GM21390 (cell line): ENCODE results near the gene KDM4C.
"Not testable (repeated sequence)": the region's sequence is repeated elsewhere in the genome, so short reads cannot be mapped to it uniquely, and the experiment has no call there.

Experiments used
- ATAC-seq: cut with Tn5 transposase; IDR thresholded peaks from one replicate; pipeline ENCODE4 v1.9.1; 2021; ENCODE audit not compliant: unreplicated experiment

Gene KDM4C

DNA sequence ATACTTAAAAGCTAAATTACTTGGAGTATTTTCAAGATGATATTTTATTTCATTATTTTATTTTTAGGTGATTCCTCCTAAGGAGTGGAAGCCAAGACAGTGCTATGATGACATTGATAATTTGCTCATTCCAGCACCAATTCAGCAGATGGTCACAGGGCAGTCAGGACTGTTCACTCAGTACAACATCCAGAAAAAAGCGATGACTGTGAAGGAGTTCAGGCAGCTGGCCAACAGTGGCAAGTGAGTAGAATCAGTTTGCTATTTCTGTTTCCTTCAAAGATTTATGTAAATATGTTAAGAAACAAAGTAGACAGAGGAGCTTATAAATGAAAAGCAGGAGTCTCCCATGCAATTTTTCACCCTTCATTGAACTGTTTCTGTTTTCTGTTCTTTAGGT, 47.8 kb downstream of the KDM4C start:
- no peak for ATAC-seq

DNA sequence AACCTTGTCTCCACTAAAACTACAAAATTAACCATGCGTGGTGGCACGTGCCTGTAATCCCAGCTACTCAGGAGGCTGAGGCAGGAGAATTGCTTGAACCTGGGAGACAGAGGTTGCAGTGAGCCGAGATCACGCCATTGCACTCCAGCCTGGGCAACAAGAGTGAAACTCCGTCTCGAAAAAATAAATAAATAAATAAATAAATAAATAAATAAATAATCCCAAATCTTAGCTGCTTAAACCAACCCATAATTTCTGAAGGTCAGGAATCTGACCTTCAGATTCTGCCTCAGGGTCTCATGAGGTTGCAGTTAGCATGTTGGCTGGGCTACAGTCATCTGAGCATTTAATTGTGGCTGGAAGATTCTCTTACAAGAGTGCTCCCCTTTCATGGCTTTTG, 48.5 kb downstream of the KDM4C start:
- ATAC-seq = not testable (repeated sequence)

DNA sequence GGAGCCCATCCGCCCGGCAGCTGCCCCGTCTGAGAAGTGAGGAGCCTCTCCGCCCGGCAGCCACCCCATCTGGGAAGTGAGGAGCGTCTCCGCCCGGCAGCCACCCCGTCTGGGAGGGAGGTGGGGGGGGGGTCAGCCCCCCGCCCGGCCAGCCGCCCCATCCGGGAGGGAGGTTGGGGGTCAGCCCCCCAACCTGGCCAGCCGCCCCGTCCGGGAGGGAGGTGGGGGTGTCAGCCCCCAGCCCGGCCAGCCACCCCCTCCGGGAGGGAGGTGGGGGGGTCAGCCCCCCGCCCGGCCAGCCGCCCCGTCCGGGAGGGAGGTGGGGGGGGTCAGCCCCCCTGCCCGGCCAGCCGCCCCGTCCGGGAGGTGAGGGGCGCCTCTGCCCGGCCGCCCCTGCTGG, 49.9 kb downstream of the KDM4C start:
- not testable (repeated sequence) for ATAC-seq

DNA sequence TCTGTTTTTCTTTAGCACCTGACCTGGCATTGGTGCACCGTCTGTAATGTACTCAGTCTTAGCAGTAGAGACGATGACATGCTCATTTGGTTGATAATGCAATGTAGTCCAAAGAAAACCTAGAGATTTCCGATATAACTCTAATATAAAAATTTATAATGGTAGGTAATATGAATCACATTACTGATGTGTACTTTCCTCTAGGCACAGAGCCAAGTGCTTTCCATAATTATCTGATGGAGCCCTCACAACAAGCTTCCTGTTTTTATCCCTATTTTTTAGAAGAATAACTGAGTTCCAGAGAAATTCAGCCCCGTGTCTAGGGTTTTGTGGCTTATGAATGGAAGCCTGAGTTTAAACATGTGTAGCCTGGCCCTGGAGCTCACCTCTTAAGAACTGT, 53.7 kb downstream of the KDM4C start:
- ATAC-seq = no peak

DNA sequence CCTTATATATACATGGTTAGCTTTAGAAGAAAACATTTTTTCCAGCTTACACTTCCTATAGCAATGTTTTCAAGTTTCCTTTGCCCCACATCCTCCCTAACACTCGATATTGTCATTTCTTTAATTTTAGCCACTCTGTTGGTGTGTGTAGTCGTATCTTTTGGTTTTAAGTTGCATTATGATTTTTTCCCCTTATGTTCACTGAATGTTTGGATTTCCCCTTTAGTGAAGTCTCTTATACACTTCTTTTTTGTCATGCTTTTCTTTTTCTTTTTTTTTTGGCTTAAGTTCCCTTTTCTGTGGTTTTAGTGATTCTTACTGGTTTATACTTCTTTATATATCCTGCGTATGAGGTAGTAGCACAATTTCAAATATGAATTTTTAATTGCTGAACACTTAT, 58.8 kb downstream of the KDM4C start:
- no peak for ATAC-seq

DNA sequence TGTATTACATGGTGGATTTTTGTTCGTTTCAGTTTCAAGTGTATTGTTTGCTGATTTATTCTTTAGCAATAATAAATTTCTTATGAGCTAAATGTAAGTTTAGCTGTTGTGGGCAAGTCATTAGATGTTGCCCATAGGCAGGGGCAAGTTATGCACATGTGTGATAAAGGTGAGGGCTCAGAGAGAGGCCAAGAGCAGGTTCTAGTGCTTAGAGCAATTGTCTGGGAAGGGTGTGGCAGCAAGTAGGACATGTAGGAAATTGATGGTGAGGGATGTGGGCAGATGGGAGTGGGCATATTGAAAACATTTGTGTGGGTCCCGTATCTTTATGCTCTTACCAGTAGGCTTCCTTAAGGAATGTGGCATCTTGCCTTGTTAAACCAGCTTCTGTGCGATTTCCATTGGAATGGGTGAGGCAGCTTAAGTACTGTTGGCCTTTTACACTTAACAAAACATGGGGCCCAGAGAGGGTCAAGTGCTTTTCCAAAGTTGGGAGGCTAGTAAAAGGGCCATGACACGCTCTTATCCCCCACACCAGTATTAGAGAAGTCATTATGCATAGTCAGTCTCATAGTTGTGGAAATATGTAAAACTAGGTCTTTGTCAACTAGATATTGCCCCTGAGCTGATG, 60.6 kb downstream of the KDM4C start:
- ATAC-seq = no peak

DNA sequence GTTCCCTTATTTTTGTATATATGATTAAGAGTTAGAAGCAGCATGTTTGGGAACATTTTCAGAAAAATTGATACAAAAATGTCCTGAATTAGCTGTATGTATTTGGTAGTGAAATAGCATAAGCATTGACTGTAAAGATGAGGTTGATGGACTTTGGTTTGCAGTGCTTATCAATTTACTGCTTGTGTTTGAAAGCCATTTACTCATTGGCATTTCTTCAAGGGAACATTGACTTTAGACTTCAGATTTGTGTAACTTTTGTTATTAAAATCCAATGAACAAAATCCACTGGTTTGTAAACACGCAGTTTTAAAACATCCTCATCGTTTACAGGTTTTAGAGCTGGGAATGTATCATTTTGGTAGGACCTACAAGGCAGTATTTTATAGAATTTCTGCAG, 61.3 kb downstream of the KDM4C start:
- ATAC-seq = no peak

DNA sequence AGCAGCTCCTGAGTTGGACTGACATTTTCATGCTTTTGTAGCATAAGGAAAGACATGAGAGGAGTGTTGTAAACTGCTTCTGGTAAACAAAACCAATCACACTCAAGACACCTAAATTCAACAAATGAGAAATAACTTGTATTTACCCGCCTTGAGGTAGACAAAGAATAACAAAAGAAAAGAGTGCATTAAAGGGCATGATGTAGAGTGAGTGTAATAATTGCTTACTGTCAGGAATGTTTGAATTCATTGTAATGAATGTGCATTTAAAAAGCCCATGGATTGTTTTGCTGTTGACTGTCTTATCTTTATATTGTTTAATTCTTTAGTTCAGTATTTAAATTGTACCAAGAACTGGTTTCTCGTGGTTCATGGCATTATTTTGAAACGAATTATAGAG, 61.8 kb downstream of the KDM4C start:
- no peak for ATAC-seq

DNA sequence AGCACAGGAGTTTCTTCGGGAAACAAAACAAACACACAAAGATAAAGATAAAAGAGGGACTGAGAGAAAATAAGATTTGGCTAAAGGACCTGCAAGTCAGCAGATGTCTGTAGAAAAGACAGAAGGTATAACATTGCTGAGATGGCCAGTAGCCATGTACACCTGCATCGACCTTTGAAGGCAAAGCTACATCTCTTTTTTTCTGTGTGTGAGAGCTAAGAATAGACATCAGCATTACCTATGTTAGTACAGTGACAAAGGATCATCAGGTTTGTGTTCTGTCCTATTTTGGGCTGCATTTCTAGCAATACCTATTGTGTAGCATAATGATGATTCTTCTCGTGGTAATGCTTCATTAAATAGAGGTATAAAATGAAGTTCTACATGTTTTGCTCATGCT, 64.9 kb downstream of the KDM4C start:
- no peak for ATAC-seq

DNA sequence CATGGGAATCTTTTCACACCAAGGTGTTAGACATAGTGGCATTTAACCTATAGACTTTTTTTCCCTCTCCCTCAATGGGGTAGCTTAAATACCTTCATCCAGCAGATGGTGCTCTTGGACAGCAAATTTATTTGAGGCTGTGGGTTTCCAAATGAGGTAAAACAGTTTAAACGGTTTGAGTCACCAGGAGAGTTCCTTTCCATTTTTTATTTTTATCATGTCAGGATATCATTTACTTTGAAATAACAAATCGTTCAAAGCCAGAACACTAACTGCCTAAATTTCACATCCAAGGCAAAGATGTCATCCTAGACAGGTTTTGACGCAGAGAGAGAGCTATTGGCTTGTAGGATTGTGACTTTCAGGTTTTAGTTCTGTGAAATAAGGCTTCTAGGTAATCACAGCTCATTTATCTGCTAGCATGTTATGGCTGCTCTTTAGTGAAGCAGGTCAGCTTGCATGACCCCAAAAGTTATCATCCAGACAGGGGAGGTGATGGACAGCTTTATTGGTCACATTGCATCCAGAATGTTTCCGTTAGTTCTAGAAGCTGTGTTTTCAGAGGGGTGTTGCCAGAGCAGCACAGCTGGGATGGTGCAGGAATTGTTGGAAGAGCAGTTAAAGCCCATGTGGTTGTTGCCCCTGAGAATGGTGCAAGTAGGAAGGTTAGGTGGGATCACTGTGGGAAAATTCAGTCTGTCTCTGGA, 69.8 kb downstream of the KDM4C start:
- no peak for ATAC-seq

DNA sequence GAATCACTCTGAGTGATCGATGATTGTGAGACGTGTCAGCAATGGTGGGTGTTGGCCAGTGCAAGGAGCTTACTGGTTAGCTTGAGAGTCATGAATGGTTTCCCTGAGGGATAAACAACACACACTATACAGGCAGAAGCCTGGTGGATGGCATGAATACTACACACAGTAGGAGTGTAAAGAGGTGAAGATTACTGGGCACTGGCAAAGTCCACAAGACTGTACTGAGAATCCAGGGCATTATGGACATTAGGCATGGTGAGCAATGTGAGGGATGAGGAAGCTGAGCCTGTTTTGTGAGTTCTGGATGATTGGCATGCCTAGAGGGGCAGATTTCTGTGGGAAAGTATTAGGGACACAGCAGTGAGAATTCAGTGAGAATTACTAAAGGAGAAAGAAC, 71.3 kb downstream of the KDM4C start:
- ATAC-seq = no peak

DNA sequence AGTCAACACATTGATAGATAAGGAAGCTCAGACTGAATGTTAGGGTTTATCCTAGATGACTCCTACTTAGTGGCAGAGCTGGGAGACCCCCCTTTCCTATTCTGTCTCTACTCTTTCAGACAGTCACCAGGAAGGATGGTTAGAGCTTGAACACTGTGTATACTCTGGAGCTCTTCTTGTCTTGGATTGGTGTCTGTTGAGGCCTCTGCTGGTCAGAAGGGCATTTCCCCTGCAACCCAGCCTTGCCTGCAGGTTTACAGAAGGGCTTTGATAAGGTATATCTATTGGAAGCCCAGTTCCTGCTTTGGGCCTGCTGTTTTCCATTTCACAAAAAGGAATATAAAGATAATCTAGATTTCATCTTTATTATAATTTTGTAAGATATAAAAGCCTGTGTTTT, 71.8 kb downstream of the KDM4C start:
- ATAC-seq = no peak

DNA sequence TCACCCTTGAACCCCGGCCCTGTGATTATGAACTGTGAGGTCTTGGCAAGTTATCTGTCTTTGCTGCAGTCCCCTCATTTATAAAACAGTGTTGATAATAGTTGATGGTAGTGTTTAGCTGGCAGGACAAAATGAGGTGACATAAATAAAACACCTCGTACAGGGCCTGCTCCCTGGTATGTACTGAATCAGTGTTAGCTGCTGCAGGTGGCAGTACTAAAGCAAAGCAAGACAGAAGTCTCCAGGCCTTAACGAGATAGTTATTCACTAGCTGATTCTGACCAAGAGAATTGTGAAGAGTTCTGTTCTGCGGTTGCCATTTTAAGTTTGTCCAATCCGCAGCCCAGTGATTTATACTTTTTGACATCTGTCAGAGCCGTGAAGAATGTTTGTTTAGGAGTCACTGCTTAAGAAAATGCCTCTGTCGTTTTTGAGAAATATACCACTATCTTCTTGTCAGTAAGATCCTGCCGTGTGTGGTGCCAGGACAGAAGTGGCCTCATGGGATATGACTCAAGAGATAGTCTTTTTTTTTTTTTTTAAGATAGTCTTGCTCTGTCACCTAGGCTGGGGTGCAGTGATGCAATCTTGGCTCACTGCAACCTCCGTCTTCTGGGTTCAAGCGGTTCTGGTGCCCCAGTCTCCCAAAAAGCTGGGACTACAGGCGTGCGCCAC, 75.9 kb downstream of the KDM4C start:
- ATAC-seq = no peak

DNA sequence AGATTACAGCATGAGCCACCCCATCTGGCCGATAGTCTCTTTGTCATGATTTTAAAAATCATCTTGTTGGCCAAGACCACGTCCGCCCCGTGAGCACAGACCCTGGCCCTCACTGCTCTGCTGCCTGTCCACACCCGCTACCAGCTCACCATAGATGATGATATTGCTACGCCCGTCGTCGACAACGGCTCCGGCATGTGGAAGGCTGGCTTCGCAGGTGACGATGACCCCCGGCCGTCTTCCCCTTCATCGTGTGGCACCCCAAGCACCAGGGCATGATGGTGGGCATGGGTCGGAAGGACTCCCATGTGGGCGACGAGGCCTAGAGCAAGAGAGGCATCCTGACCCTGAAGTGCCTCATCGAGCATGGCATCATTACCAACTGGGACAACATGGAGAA, 76.5 kb downstream of the KDM4C start:
- no peak for ATAC-seq

DNA sequence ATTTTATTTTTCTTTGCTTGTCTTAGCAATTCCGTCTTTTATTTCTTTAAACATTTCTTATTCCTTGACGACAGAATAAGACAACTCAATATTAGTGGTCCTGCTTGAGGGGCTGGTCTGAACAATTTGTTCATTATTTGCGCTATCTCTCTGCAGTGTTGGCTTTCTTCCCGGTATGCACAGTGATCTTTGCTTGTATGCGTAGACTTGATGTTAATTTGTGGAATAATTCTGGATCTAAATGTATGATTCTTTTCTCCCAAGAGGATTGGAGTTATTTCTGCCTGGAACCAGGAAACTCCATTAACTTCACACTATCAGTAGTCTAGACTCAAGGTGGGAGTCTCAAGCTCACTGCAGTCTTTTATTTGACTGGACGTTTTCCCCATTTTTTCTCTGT, 80.4 kb downstream of the KDM4C start:
- no peak for ATAC-seq

DNA sequence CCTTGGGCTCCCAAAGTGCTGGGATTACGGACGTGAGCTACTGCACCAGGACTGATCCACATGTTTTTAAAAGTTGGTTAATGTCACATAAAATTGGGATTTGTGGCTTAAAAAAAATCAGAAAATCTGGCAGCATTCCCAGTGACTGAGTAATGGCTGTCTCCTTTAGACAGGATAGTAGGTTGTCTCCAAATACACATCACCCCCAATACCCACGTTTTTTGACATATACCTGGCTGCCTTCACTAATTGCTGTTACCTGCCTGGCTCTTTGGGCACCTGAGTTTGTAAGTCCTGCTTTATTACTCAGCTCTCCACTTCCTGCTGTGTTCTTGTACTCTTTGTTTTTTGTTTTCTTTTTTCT, 84.8 kb downstream of the KDM4C start:
- no peak for ATAC-seq

DNA sequence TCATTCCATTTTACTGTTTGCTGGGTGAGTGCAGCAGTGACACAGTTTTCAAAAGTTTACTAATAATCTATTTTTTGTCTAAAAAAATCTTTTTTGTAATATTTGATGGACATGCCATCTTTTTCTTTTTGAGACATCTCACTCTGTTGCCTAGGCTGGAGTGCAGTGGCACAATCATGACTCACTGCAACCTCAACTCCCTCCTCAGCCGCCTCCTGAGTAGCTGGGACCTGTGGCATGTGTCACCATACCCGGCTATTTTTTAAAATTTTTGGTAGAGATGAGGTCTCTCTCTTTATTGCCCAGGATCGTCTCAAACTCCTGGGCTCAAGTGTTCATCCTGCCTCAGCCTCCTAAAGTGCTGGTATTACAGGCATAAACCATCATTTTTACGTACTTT, 86.0 kb downstream of the KDM4C start:
- ATAC-seq = no peak

DNA sequence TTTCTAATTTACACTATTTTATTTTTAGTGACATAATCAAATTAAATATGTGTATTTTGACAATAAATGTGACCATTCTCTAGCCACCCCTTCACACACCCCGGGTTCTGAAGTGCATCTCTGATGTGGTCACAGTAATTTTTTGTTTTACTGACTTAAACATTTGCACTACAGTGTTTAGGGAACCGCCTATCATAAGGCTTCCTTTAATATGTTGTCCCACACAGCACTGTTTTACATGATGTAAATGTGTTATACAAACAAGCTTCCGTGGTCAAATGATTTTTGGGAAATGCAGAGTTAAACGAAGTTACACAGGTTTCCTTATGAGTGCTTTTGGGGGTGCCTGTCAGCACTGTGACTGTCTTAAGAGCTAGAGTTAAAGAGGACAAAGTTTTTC, 86.5 kb downstream of the KDM4C start:
- no peak for ATAC-seq

DNA sequence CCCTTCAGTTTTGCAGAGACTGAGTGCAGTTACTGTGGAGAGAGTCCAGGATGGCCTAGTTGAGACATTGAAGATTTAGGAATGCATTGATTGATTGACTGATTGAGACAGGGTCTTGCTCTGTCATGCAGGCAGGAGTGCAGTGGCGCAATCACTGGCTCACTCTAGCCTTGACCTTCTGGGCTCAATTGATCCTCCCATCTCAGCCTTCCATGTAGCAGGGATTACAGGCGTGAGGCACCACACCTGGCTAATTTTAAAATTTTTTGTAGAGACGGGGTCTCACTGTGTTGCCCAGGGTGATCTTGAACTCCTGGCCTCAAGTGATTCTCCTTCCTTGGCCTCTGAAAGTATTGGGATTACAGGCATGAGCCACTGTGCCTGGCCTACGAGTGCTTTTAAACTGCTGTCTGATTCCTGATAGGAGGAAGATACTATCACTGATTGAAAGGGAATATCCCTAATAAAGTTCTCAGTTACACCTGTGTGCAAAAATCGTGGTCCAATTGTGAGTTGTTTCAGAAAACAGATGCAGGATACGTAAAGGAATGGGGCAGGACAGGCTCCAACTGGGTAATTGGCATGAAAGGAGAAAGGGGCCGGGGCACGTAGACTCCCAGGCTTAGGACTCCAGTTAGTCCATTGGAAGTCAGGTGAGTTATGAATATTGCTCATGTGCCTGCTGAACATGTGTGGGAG, 87.5 kb downstream of the KDM4C start:
- ATAC-seq = no peak

DNA sequence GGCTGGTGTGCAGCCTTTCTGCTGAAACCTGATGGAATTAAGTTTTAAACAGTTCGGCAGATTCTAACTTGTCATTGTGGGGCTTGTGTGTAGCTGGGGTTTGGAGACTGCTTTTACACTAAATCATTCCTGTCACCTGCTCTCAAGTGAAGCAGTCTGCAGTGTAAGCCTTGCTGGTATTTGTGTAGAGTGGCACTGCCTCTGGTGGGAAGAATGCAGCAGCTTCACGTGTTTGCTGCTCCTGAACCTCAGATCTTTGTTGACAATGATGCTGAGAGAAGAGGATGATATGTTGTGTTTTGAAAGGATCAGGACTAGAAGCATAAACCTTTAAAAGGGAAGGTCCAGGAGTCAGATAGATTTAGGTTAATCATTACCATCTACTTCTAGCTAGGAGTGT, 88.1 kb downstream of the KDM4C start:
- ATAC-seq = no peak

DNA sequence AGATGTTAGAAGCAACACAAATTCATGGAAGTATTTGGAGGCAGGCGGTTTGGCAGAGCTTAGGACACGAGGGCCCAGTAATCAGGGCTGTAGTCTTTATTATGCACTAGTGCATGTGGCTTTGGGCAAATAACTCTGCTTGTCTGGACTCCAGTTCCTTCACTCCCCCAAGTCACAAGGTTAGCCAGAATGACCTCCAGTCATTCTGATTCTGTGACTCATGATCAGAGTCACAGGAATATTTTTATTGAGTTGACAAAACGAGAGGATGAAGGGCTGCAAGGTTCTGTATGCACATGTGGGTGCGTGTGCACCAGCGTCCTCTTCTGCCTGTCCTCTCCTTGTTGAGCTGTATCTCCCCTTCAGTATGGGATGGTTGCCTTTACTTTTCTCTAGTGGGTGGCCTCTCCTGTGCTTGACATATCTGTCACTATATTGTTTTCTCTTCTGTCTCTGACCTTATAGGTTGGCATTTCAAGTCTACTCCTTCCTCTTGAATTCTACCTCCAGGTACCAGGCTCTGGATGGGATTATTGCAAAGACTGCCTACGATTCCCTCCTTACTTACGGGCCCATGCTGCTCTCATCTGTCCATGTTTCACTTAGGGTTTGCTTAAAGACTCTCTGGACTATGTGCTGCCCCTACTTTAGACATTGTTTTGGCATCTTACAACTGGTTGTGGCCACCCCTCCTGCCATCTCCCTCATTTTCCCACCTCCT, 94.6 kb downstream of the KDM4C start:
- ATAC-seq = no peak
